ENCODE results near the gene IFNA13.

- TF ChIP-seq POLR2A (IDR thresholded peaks at IDR 0.05; ENCODE audit: low read length) = no peak
- no peak for TF ChIP-seq GATA1 (IDR thresholded peaks at IDR 0.05; ENCODE audit: low read depth, low read length)
Measured at GRCh38 chr9:21415493-21416267, 47.8 kb upstream of the IFNA13 start.

Measured in erythroblast (primary cell).